ENCODE data around the gene FNDC3A.

- TF ChIP-seq CTCF (IDR thresholded peaks at IDR 0.05): no peak
- no peak for TF ChIP-seq POLR2A (IDR thresholded peaks at IDR 0.05)
- no peak for TF ChIP-seq EP300 (IDR thresholded peaks at IDR 0.05)
Measured at GRCh38 chr13:48961379-48961778, 14.3 kb upstream of the FNDC3A start.

All from stomach (tissue), 4 donors.